SJCRH30 (cell line): ENCODE data around the gene MAEA. TPM values are rescaled to one million over a fixed set of nuclear protein-coding genes. Genes with fewer than 3 reads are reported as not detected.

ENCODE experiments used
- DNase-seq, 2 experiments: peaks; one replicate each; pipeline ENCODE4 v3.0.0-alpha.2; 2015 to 2020
- H3K27ac ChIP-seq: fragments of 250-450 bp; sonication (Bioruptor Pico); 2 replicates; pipeline ENCODE4 v1.5.1; 2020; ENCODE audit warnings: mild to moderate bottlenecking, moderate library complexity
- H3K27me3 ChIP-seq: fragments of 250-450 bp; sonication (Bioruptor Pico); 2 replicates; pipeline ENCODE4 v1.5.1; 2020; ENCODE audit warnings: mild to moderate bottlenecking, moderate library complexity
- H3K36me3 ChIP-seq: fragments of 250-450 bp; sonication (Bioruptor Pico); 2 replicates; pipeline ENCODE4 v1.5.1; 2020; ENCODE audit warnings: mild to moderate bottlenecking, moderate library complexity
- H3K4me1 ChIP-seq: fragments of 250-450 bp; sonication (Bioruptor Pico); 2 replicates; pipeline ENCODE4 v1.5.1; 2020; ENCODE audit warnings: mild to moderate bottlenecking, moderate library complexity
- H3K4me3 ChIP-seq: fragments of 250-450 bp; sonication (Bioruptor Pico); 2 replicates; pipeline ENCODE4 v1.5.1; 2020; ENCODE audit warnings: mild to moderate bottlenecking, moderate library complexity
- H3K9me3 ChIP-seq: fragments of 250-450 bp; sonication (Bioruptor Pico); replicated peaks from 2 replicates; pipeline ENCODE4 v1.5.1; 2020; ENCODE audit warnings: mild to moderate bottlenecking, moderate library complexity
- total RNA-seq: library from RNA; depleted of rRNA; stranded (reverse); fragments of >200 nt; shearing (Covaris generic); gene quantifications from 2 replicates; pipeline ENCODE4 v1.2.3, GENCODE V29; 2014

Gene MAEA
- total RNA-seq, 1 experiment from 2014 or later, result 55.3 TPM

DNA sequence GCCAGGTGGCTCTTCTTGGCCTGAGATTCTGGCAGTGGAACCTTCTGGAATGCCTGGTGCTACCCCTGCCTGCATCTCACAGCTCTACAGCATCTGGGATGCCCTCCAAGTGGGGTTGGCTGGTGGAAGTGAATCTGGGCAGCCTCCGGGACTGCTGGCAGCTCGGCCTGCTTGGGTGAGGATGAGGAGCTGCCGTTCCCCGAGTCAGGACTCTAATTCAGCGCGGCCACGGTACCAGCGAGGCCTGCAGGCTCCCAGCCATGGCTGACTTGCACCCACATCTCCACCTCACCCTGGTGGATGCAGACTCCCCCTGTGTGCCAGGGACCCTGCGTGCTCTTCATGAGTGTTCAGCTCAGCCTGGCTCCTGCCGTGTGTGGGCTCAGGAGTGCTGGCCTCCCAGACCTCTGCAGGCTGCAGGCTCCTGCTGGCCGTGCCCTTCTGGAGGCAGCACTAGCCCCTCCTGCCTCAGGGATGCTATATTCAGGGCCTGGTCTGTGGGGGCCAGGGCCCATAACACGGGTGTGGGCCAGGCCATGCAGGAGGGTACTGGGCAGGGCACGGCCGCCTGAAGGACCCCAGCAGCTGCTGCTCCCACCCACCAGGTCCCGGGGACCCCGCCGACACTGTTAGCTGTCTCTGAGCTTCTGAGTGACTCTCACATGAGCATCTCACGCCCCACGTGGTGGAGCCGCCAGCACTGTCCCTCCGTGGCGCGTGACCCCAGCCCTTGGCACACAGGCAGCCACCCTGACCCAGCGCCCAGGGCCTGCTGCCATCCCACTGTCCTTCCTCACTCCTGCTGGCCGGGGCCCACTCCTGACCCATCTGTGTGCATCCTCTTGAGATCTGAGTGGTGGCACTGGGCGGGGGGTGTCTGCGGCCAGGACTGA, 67.9 kb downstream of the MAEA start:
- Histone ChIP-seq H3K27me3 (no peaks in the 10 kb centered on the region), H3K27ac (no peak overlapping the region), H3K36me3 (peaks cover 7% of the 10 kb centered on the region; the same call in 1 of the 2 replicates), H3K9me3 (no peaks in the 10 kb centered on the region), H3K4me3 (no peak overlapping the region), H3K4me1 (no peaks in the 10 kb centered on the region)
- no peak for DNase-seq

GRCh38 chr4:1358421-1359143, 68.9 kb downstream of the MAEA start:
- Histone ChIP-seq H3K27ac (no peak overlapping the region), H3K4me1 (no peaks in the 10 kb centered on the region), H3K9me3 (no peaks in the 10 kb centered on the region), H3K4me3 (no peak overlapping the region), H3K36me3 (peaks cover 5% of the 10 kb centered on the region; the same call in 1 of the 2 replicates), H3K27me3 (no peaks in the 10 kb centered on the region)
- DNase-seq, result no peak

- H3K27me3 ChIP-seq, result no peaks in the 10 kb centered on the region
- H3K36me3 ChIP-seq, result peaks cover 5% of the 10 kb centered on the region; the same call in 1 of the 2 replicates
- H3K27ac ChIP-seq, result no peak overlapping the region
- H3K9me3 ChIP-seq, result no peaks in the 10 kb centered on the region
- H3K4me3 ChIP-seq, result no peak overlapping the region
- no peaks in the 10 kb centered on the region for H3K4me1 ChIP-seq
- DNase-seq, result no peak
Measured at GRCh38 chr4:1359144-1359501, 69.4 kb downstream of the MAEA start.

GRCh38 chr4:1359976-1360375, 70.3 kb downstream of the MAEA start:
- no peaks in the 10 kb centered on the region for H3K27me3 ChIP-seq
- H3K4me1 ChIP-seq, result no peaks in the 10 kb centered on the region
- no peaks in the 10 kb centered on the region for H3K9me3 ChIP-seq
- peaks cover 5% of the 10 kb centered on the region; the same call in 1 of the 2 replicates for H3K36me3 ChIP-seq
- H3K27ac ChIP-seq, result no peak overlapping the region
- H3K4me3 ChIP-seq, result no peak overlapping the region
- DNase-seq, result no peak

GRCh38 chr4:1360423-1361283, 71.0 kb downstream of the MAEA start:
- Histone ChIP-seq H3K4me1 (no peaks in the 10 kb centered on the region), H3K36me3 (peaks cover 4% of the 10 kb centered on the region; the same call in 1 of the 2 replicates), H3K27me3 (no peaks in the 10 kb centered on the region), H3K4me3 (no peak overlapping the region), H3K9me3 (no peaks in the 10 kb centered on the region), H3K27ac (no peak overlapping the region)
- no peak for DNase-seq

DNA sequence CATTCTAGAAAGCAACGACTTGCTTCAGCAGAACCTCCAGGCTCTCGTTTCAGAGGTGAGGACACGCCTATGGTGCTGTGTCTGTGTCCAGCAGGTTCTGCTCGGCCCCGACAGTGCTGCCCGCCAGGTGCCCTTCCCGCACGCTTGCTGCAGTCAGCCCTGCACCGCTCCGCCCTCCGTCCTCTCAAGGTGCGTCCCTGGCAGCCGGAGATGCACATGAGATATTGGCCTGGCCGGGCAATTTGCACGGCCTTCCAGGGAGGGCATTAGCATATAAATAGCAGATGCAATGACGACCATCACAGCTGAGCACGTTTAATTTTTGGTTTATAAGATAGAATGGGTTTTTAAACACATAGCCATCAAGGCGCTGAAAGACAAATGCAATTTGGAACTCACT, 71.7 kb downstream of the MAEA start:
- Histone ChIP-seq H3K9me3 (no peaks in the 10 kb centered on the region), H3K27ac (no peak overlapping the region), H3K36me3 (no peaks in the 10 kb centered on the region), H3K4me1 (no peaks in the 10 kb centered on the region), H3K4me3 (no peak overlapping the region), H3K27me3 (no peaks in the 10 kb centered on the region)
- DNase-seq, result no peak

DNA sequence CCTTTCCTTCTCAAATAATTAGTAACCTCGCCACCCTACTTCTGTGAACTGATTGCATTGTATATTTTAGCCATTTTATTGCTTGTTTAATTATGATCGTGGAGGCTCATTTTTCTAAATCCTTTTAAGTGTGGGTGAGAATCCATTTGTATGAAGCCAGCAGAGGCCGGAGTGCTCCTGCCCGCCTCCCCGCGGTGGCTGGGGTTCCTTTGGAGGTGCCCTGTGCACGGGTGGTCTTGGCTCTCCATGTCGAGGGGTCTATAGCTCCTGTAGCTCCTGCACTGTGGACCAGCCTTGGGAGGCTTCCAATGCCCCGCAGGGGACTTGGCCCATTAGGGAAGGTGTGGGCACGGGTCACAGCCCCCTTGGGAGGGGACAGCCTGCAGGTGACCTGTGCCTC, 72.4 kb downstream of the MAEA start:
- Histone ChIP-seq H3K36me3 (no peaks in the 10 kb centered on the region), H3K9me3 (no peaks in the 10 kb centered on the region), H3K4me1 (no peaks in the 10 kb centered on the region), H3K27me3 (no peaks in the 10 kb centered on the region), H3K4me3 (no peak overlapping the region), H3K27ac (no peak overlapping the region)
- DNase-seq, result no peak

GRCh38 chr4:1362521-1362920, 72.8 kb downstream of the MAEA start:
- no peaks in the 10 kb centered on the region for H3K36me3 ChIP-seq
- no peak overlapping the region for H3K27ac ChIP-seq
- H3K27me3 ChIP-seq, result no peaks in the 10 kb centered on the region
- H3K4me1 ChIP-seq, result no peaks in the 10 kb centered on the region
- no peak overlapping the region for H3K4me3 ChIP-seq
- no peaks in the 10 kb centered on the region for H3K9me3 ChIP-seq
- no peak for DNase-seq

- H3K9me3 ChIP-seq, result no peaks in the 10 kb centered on the region
- H3K36me3 ChIP-seq, result no peaks in the 10 kb centered on the region
- DNase-seq, result no peak
- H3K27me3 ChIP-seq, result no peaks in the 10 kb centered on the region
- no peaks in the 10 kb centered on the region for H3K4me1 ChIP-seq
- no peak overlapping the region for H3K27ac ChIP-seq
- no peak overlapping the region for H3K4me3 ChIP-seq
Measured at GRCh38 chr4:1363513-1363912, 73.8 kb downstream of the MAEA start.

DNA sequence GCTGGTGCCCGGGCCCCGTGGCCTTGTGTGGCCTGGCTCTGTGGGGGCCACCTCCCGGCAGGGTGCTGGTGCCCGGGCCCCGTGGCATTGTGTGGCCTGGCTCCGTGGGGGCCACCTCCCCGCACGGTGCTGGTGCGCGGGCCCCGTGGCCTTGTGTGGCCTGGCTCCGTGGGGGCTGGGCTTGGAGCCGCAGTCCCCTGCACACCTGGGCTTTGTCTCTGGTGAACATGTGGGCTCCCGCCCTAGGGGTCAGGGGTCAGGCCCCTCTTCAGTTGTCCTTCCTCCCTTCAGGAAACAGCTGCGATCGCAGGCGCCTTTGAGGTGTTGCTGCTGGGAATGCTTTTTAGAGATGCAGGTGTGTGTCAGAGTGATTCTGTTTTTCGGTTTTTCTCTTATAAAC, 74.5 kb downstream of the MAEA start:
- no peaks in the 10 kb centered on the region for H3K9me3 ChIP-seq
- DNase-seq, result no peak
- H3K27ac ChIP-seq, result no peak overlapping the region
- H3K36me3 ChIP-seq, result no peaks in the 10 kb centered on the region
- H3K27me3 ChIP-seq, result no peaks in the 10 kb centered on the region
- H3K4me1 ChIP-seq, result no peaks in the 10 kb centered on the region
- no peak overlapping the region for H3K4me3 ChIP-seq

- Histone ChIP-seq H3K27ac (no peak overlapping the region), H3K27me3 (no peaks in the 10 kb centered on the region), H3K36me3 (no peaks in the 10 kb centered on the region), H3K4me1 (no peaks in the 10 kb centered on the region), H3K4me3 (no peak overlapping the region), H3K9me3 (no peaks in the 10 kb centered on the region)
- DNase-seq, result no peak
Measured at GRCh38 chr4:1364748-1365147, 75.1 kb downstream of the MAEA start.

DNA sequence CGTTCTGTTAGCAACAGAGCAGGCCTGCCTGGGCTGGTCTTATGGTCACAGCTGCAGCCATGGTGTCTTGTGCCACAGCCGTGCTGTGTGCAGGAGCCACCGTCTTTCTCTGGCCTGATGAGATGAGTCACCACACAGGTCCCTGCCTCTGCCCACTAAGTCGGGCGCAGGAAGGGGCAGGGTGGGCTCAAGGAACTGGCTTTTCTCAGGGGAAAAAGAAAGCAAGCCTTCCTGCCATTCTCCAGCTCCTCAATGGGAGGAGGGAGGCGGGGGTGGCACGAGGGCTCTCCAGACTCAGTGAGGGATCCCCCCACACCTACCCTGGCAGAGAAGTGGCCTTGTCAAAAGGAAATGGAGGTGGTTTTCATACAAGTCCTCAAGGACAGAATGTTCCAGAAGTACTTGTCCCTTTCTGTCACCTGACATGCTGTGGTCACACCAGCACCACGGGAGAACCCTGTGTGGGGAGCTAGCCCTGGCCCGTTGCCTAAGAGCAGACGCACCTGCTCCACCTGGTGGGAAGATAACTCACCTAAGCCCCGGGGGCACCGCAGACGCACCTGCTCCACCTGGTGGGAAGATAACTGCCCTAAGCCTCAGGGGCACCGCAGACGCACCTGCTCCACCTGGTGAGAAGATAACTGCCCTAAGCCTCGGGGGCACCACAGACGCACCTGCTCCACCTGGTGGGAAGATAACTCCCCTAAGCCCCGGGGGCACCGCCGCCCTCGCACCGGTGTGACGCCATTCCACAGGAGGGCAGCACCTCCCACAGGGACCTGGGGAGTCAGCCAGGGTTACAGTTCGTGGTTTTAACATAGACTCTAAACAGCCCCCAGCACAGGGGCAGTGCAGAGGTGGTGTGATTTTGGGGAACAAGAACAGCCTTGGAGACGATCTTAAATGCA, 75.8 kb downstream of the MAEA start:
- Histone ChIP-seq H3K9me3 (no peaks in the 10 kb centered on the region), H3K27me3 (no peaks in the 10 kb centered on the region), H3K4me1 (no peaks in the 10 kb centered on the region), H3K27ac (no peak overlapping the region), H3K36me3 (no peaks in the 10 kb centered on the region), H3K4me3 (no peak overlapping the region)
- no peak for DNase-seq

- Histone ChIP-seq H3K9me3 (no peaks in the 10 kb centered on the region), H3K36me3 (no peaks in the 10 kb centered on the region), H3K4me1 (no peaks in the 10 kb centered on the region), H3K4me3 (no peak overlapping the region), H3K27ac (no peak overlapping the region), H3K27me3 (no peaks in the 10 kb centered on the region)
- DNase-seq, result no peak
Measured at GRCh38 chr4:1366371-1367229, 76.9 kb downstream of the MAEA start.
